ENCODE measurements around the gene GPR160. TPM values are rescaled to one million over a fixed set of nuclear protein-coding genes. Genes with fewer than 3 reads are reported as not detected.

Gene GPR160
- total RNA-seq, 1 donor from 2014 or later: 7.3 TPM

DNA sequence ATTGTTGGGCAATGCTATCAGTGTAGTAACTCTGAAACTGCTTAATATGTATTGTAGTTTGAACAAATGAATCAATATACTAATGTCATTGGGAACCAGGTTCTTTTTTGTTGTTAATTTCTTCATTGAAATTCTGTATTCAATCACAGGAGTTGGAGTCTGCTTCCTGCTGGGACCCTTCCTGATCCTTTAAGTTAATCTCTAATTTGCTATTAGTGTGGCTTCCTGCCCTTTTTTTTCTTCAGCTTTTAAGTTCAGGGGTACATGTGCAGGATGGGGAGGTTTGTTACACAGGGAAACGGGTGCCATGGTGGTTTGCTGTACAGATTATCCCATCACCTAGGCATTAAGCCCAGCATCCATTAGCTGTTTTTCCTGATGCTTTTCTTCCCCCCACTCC, 21.7 kb downstream of the GPR160 start:
- Histone ChIP-seq H3K9me3 (no peaks in the 10 kb centered on the region), H3K4me3 (no peak overlapping the region), H3K36me3 (no peaks in the 10 kb centered on the region), H3K4me1 (no peaks in the 10 kb centered on the region), H3K27me3 (no peaks in the 10 kb centered on the region), H3K27ac (no peak overlapping the region)
- intact Hi-C loops (cut with DNase I): no loop called here
- TF ChIP-seq, protein P1, sequence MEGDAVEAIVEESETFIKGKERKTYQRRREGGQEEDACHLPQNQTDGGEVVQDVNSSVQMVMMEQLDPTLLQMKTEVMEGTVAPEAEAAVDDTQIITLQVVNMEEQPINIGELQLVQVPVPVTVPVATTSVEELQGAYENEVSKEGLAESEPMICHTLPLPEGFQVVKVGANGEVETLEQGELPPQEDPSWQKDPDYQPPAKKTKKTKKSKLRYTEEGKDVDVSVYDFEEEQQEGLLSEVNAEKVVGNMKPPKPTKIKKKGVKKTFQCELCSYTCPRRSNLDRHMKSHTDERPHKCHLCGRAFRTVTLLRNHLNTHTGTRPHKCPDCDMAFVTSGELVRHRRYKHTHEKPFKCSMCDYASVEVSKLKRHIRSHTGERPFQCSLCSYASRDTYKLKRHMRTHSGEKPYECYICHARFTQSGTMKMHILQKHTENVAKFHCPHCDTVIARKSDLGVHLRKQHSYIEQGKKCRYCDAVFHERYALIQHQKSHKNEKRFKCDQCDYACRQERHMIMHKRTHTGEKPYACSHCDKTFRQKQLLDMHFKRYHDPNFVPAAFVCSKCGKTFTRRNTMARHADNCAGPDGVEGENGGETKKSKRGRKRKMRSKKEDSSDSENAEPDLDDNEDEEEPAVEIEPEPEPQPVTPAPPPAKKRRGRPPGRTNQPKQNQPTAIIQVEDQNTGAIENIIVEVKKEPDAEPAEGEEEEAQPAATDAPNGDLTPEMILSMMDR (IDR thresholded peaks at IDR 0.05): no peak
- no peak for DNase-seq (ENCODE audit: low spot score in 2 of 2)

DNA sequence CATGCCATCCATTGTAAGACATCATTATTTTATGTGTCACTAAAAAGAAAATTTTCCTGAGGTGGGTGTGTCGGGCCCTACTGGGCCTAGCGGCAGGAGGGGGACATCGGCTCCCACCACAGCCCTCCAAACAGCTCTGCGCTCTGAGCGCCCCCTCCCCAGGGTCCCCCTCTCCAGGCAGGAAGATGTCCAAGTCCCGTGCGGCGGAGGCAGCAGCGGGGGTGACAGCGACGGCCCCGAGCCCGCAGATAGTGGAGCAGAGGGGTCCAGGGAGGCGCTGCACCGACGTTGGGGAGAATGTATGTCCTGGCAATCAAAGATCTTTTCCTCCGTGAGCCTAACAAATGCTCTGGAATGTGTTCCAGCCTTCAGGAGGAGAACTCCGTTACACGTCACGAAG, 24.3 kb downstream of the GPR160 start:
- TF ChIP-seq, protein P1 (IDR thresholded peaks at IDR 0.05): no peak
- no peak overlapping the region for H3K4me3 ChIP-seq
- H3K4me1 ChIP-seq: no peaks in the 10 kb centered on the region
- H3K27ac ChIP-seq: no peak overlapping the region
- intact Hi-C loops (cut with DNase I): no loop called here
- no peaks in the 10 kb centered on the region for H3K9me3 ChIP-seq
- no peaks in the 10 kb centered on the region for H3K36me3 ChIP-seq
- no peaks in the 10 kb centered on the region for H3K27me3 ChIP-seq
- no peak for DNase-seq (ENCODE audit: low spot score in 2 of 2)

DNA sequence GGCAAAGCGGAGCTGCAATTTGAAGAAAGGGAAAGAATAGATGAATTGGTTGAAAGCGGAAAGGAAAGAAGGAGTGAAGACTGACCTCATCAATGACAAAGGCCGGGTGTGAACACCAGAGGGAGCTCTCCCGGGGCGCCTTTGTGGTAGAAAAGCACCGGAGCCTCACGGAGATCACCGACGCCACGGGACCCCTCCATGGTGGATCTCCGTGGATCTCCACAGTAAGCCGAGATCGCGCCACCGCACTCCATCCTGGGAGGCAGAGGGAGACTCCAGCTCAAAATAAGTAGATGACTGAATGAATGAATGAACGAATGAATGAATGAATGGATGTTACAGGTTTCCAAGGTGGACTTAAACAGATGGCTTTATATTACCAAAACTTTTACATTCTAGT, 25.0 kb downstream of the GPR160 start:
- Histone ChIP-seq H3K36me3 (no peaks in the 10 kb centered on the region), H3K4me1 (no peaks in the 10 kb centered on the region), H3K9me3 (no peaks in the 10 kb centered on the region), H3K27me3 (no peaks in the 10 kb centered on the region), H3K27ac (no peak overlapping the region), H3K4me3 (no peak overlapping the region)
- no peak for DNase-seq (ENCODE audit: low spot score in 2 of 2)
- TF ChIP-seq, protein P1 (IDR thresholded peaks at IDR 0.05): no peak
- intact Hi-C loops (cut with DNase I): no loop called here

DNA sequence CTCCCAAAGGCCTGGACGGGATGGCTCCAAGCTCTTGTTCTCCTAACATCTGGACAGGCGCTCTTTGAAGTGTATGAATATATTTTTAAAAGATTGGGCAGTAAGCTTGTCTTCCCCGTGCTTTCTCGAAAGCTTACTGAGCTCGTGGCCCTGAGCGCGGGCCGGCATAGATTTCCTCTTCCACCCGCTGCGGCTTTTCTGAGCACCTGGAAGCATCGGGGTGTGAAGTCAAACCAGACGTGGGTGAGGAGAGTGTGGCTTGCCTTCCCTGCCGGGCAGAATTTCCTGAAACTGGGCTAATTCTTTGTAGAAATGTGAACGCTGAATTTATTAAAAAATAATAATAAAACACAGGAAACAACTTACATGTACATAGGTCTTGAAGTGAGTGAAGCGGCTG, 25.9 kb downstream of the GPR160 start:
- H3K4me3 ChIP-seq: no peak overlapping the region
- TF ChIP-seq, protein P1 (IDR thresholded peaks at IDR 0.05): no peak
- no peak overlapping the region for H3K27ac ChIP-seq
- DNase-seq (ENCODE audit: low spot score in 2 of 2): no peak
- intact Hi-C loops (cut with DNase I): no loop called here
- H3K27me3 ChIP-seq: no peaks in the 10 kb centered on the region
- no peaks in the 10 kb centered on the region for H3K36me3 ChIP-seq
- H3K4me1 ChIP-seq: no peaks in the 10 kb centered on the region
- H3K9me3 ChIP-seq: no peaks in the 10 kb centered on the region

DNA sequence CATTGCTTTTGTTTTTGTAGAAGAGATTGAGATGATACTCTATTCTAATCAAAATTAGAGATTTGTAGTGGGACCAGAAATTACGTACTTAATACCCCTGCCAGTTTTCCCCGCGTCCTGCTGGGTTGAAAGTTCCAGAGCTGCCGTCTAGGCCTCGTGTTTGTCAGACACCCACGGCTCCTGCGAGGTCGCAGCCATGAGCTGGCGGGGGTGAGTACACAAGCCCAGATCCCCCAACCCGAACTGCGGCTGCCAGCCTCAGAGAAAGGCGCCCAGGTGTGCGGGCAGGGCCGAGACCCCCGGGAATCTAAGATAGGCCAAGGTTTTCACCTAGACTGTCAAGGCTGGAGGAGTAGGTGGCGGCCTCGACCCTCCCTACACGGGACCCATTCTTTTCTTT, 26.3 kb downstream of the GPR160 start:
- DNase-seq (ENCODE audit: low spot score in 2 of 2): no peak
- no peaks in the 10 kb centered on the region for H3K4me1 ChIP-seq
- TF ChIP-seq, protein P1 (IDR thresholded peaks at IDR 0.05): no peak
- intact Hi-C loops (cut with DNase I): no loop called here
- H3K4me3 ChIP-seq: no peak overlapping the region
- no peak overlapping the region for H3K27ac ChIP-seq
- H3K27me3 ChIP-seq: no peaks in the 10 kb centered on the region
- no peaks in the 10 kb centered on the region for H3K9me3 ChIP-seq
- no peaks in the 10 kb centered on the region for H3K36me3 ChIP-seq

DNA sequence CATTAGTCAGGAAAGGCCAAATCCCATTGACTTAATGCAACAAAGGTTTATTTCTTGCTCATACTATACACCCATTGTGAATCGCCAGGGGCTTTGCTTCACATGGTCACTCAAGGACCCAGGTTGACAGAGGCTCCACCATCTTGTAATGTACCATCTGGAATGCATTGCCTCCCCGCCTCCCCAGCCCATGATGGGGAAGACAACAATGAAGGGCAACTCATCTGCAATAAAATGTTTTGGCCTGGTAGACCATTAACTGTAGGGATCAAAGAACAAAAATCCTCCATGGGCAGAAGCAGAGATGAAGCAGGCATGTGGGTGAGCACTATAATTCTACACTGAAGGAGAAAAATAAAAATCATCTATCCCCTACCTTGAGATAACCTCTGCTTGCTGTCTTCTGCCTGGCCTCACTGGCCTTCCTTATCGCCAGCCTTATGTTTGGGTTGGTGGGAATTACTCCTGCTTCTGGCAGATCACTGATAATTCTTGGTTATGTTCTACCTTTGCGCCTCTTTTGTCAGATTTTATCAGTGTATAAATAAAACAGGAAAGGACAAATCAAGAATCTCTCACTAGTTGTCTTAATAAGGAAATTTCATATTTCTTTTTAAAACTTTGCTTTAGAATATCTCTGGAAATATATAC, 37.8 kb downstream of the GPR160 start:
- intact Hi-C loops (cut with DNase I): no loop called here
- TF ChIP-seq, protein P1 (IDR thresholded peaks at IDR 0.05): no peak
- no peaks in the 10 kb centered on the region for H3K9me3 ChIP-seq

More for the DNA sequence above, 37.8 kb downstream of the GPR160 start:
- Histone ChIP-seq H3K4me1 (no peaks in the 10 kb centered on the region), H3K4me3 (no peak overlapping the region), H3K27me3 (no peaks in the 10 kb centered on the region), H3K36me3 (no peaks in the 10 kb centered on the region), H3K27ac (no peak overlapping the region)
- DNase-seq (ENCODE audit: low spot score in 2 of 2): no peak
